NOMO-1 (cell line): ENCODE results near the gene ITPRIPL1.

Source experiments
- DNase-seq, 2 experiments: peaks; one replicate each; lab custom pipeline; 2025; ENCODE audit not compliant: unreplicated experiment in 2 of 2; lab: John Stamatoyannopoulos, UW

ITPRIPL1 gene

GRCh38 chr2:96353606-96354101, 28.5 kb downstream of the ITPRIPL1 start:
- no peak for DNase-seq

GRCh38 chr2:96354492-96354891, 29.4 kb downstream of the ITPRIPL1 start:
- DNase-seq = no peak

- no peak for DNase-seq
Observed at GRCh38 chr2:96356889-96357288, 31.8 kb downstream of the ITPRIPL1 start.

- no peak for DNase-seq
Observed at GRCh38 chr2:96359310-96359709, 34.2 kb downstream of the ITPRIPL1 start.

GRCh38 chr2:96359866-96360265, 34.7 kb downstream of the ITPRIPL1 start:
- DNase-seq = no peak

- DNase-seq = no peak
Observed at GRCh38 chr2:96361751-96362150, 36.6 kb downstream of the ITPRIPL1 start.

GRCh38 chr2:96369186-96369585, 44.1 kb downstream of the ITPRIPL1 start:
- DNase-seq = no peak

GRCh38 chr2:96374211-96374951, 49.3 kb downstream of the ITPRIPL1 start:
- DNase-seq = no peak
